ENCODE measurements around the gene DGKQ.

GRCh38 chr4:910366-911091 lies 62.8 kb downstream of the DGKQ start:
- TF ChIP-seq POLR2A (IDR thresholded peaks at IDR 0.05; ENCODE audit: control extremely low read depth in 1 of 2, low read depth in 2 of 2, low read length in 2 of 2) (no peak), CTCF (IDR thresholded peaks at IDR 0.05; ENCODE audit: control extremely low read depth in 1 of 3, insufficient read depth in 1 of 3, low read depth in 1 of 3, low read length in 3 of 3) (no peak), ZNF274 (IDR thresholded peaks at IDR 0.05; ENCODE audit: borderline replicate concordance, extremely low read depth, low read length) (no peak), SRF (IDR thresholded peaks at IDR 0.05; ENCODE audit: low read depth, low read length) (no peak), RNF2 (IDR thresholded peaks at IDR 0.05; ENCODE audit: borderline replicate concordance, low read depth, low read length, missing control alignments, poor library complexity, severe bottlenecking) (no peak), MAFK (IDR thresholded peaks at IDR 0.05; ENCODE audit: low read depth, low read length) (no peak), SUZ12 (IDR thresholded peaks at IDR 0.05; ENCODE audit: low read length) (no peak), JUN (IDR thresholded peaks at IDR 0.05; ENCODE audit: low read depth, low read length) (no peak), ATF3 (IDR thresholded peaks at IDR 0.05; ENCODE audit: insufficient read depth, low read depth, low read length) (no peak), RBBP5 (IDR thresholded peaks at IDR 0.05; ENCODE audit: borderline replicate concordance, low read depth, low read length) (no peak), EZH2 (IDR thresholded peaks at IDR 0.05; ENCODE audit: low read depth, low read length, severe bottlenecking) (no peak)

Measured in H1 (cell line).